A549 (cell line): ENCODE results near the gene BCAT1.

Source experiments
- BHLHE40 ChIP-seq: IDR thresholded peaks from 2 replicates; pipeline ENCODE4 v1.6.1; 2012; ENCODE audit warnings: low read depth, low read length, inconsistent platforms
- CHD2 ChIP-seq: fragments of 150-350 bp; IDR thresholded peaks from 2 replicates; pipeline ENCODE4 v1.6.1; 2014; ENCODE audit warnings: low read length; ENCODE audit not compliant: partially characterized antibody
- EP300 ChIP-seq, 2 experiments: fragments of >200 bp; sonication (Bioruptor Twin); formaldehyde crosslinking; IDR thresholded peaks; 2 replicates in 1 of 2; 3 replicates in 1 of 2; pipeline ENCODE4 v1.6.1; 2016 to 2017
- POLR2AphosphoS2 ChIP-seq: conservative IDR thresholded peaks from 2 replicates; pipeline ENCODE4 v1.6.1; 2012; ENCODE audit warnings: low read length, improper control_type of control experiment, inconsistent platforms
- RNF2 ChIP-seq: fragments of 200-600 bp; sonication (generic); IDR thresholded peaks from 2 replicates; pipeline ENCODE4 v1.6.1; 2016; ENCODE audit warnings: low read depth, mild to moderate bottlenecking, antibody characterized with exemption, moderate library complexity, borderline replicate concordance
- SMC3 ChIP-seq: fragments of >200 bp; sonication (Bioruptor Twin); formaldehyde crosslinking; IDR thresholded peaks from 3 replicates; pipeline ENCODE4 v1.6.1; 2018; ENCODE audit warnings: inconsistent platforms
- ZC3H11A ChIP-seq: fragments of 450-650 bp; IDR thresholded peaks from 2 replicates; pipeline ENCODE4 v1.6.1; 2014; ENCODE audit warnings: antibody characterized with exemption, mild to moderate bottlenecking
- ZSCAN20 ChIP-seq: fragments of 250-450 bp; sonication (Bioruptor Pico); IDR thresholded peaks from 2 replicates; pipeline ENCODE4 v1.8.0; 2022; ENCODE audit warnings: mild to moderate bottlenecking, moderate library complexity
- TF ChIP-seq, protein P1 (sequence below): fragments of >200 bp; sonication (Bioruptor Twin); formaldehyde crosslinking; IDR thresholded peaks from 3 replicates; pipeline ENCODE4 v1.6.1; 2016
- TF ChIP-seq, protein P2 (sequence below): fragments of >200 bp; sonication (Bioruptor Twin); formaldehyde crosslinking; IDR thresholded peaks from 3 replicates; pipeline ENCODE4 v1.5.1; 2016
- TF ChIP-seq, protein P3 (sequence below): fragments of 200-600 bp; sonication (generic); IDR thresholded peaks from 2 replicates; pipeline ENCODE4 v1.6.1; 2016; ENCODE audit warnings: antibody characterized with exemption, mild to moderate bottlenecking, moderate library complexity
- TF ChIP-seq, protein P4 (sequence below): IDR thresholded peaks from 2 replicates; pipeline ENCODE4 v1.6.1; 2012; ENCODE audit warnings: low read depth, borderline replicate concordance
- TF ChIP-seq, protein P5 (sequence below): IDR thresholded peaks from 2 replicates; pipeline ENCODE4 v1.6.1; 2012

DNA sequence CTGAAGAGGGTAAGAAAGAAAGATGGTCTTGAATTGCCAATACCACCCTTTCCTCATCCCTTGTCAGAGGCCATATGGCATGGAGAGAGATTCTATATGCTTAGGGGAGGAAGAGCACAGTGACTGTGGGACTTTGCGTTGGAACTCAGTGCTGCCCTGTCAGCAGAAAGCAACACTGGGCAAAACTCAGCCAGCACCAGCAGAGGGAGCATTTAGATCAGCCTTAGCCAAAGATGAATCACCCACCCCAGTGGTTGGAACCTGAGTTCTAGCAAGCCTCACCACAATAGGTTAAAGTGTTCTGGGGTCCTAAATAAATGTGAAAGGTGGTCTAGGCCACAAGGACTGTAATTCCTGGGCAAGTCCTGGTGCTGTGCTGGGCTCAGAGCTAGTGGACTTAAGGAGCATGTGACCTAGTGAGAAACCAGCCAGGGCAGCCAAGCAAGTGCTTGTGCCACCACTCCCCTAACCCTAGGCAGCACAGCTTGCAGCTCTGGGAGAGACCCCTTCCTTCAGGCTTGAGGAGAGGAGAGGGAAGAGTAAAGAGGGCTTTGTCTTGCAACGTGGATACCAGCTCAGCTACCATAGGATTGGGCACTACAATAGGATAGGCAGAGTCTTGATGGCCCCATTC, 11.4 kb upstream of the BCAT1 start:
- TF ChIP-seq, protein P1, sequence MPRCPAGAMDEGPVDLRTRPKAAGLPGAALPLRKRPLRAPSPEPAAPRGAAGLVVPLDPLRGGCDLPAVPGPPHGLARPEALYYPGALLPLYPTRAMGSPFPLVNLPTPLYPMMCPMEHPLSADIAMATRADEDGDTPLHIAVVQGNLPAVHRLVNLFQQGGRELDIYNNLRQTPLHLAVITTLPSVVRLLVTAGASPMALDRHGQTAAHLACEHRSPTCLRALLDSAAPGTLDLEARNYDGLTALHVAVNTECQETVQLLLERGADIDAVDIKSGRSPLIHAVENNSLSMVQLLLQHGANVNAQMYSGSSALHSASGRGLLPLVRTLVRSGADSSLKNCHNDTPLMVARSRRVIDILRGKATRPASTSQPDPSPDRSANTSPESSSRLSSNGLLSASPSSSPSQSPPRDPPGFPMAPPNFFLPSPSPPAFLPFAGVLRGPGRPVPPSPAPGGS = no peak
- TF ChIP-seq, protein P2, sequence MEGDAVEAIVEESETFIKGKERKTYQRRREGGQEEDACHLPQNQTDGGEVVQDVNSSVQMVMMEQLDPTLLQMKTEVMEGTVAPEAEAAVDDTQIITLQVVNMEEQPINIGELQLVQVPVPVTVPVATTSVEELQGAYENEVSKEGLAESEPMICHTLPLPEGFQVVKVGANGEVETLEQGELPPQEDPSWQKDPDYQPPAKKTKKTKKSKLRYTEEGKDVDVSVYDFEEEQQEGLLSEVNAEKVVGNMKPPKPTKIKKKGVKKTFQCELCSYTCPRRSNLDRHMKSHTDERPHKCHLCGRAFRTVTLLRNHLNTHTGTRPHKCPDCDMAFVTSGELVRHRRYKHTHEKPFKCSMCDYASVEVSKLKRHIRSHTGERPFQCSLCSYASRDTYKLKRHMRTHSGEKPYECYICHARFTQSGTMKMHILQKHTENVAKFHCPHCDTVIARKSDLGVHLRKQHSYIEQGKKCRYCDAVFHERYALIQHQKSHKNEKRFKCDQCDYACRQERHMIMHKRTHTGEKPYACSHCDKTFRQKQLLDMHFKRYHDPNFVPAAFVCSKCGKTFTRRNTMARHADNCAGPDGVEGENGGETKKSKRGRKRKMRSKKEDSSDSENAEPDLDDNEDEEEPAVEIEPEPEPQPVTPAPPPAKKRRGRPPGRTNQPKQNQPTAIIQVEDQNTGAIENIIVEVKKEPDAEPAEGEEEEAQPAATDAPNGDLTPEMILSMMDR = peak; percentile 47
- TF ChIP-seq SMC3 (peak; percentile 36), ZC3H11A (no peak), POLR2AphosphoS2 (no peak), EP300 (IDR thresholded peaks at IDR 0.05) (no peak), RNF2 (no peak), CHD2 (no peak), BHLHE40 (no peak), ZSCAN20 (CRISPR knock-in tag) (no peak)
- TF ChIP-seq, protein P3, sequence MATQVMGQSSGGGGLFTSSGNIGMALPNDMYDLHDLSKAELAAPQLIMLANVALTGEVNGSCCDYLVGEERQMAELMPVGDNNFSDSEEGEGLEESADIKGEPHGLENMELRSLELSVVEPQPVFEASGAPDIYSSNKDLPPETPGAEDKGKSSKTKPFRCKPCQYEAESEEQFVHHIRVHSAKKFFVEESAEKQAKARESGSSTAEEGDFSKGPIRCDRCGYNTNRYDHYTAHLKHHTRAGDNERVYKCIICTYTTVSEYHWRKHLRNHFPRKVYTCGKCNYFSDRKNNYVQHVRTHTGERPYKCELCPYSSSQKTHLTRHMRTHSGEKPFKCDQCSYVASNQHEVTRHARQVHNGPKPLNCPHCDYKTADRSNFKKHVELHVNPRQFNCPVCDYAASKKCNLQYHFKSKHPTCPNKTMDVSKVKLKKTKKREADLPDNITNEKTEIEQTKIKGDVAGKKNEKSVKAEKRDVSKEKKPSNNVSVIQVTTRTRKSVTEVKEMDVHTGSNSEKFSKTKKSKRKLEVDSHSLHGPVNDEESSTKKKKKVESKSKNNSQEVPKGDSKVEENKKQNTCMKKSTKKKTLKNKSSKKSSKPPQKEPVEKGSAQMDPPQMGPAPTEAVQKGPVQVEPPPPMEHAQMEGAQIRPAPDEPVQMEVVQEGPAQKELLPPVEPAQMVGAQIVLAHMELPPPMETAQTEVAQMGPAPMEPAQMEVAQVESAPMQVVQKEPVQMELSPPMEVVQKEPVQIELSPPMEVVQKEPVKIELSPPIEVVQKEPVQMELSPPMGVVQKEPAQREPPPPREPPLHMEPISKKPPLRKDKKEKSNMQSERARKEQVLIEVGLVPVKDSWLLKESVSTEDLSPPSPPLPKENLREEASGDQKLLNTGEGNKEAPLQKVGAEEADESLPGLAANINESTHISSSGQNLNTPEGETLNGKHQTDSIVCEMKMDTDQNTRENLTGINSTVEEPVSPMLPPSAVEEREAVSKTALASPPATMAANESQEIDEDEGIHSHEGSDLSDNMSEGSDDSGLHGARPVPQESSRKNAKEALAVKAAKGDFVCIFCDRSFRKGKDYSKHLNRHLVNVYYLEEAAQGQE = no peak
- TF ChIP-seq, protein P4, sequence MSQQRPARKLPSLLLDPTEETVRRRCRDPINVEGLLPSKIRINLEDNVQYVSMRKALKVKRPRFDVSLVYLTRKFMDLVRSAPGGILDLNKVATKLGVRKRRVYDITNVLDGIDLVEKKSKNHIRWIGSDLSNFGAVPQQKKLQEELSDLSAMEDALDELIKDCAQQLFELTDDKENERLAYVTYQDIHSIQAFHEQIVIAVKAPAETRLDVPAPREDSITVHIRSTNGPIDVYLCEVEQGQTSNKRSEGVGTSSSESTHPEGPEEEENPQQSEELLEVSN = no peak
- TF ChIP-seq, protein P5, sequence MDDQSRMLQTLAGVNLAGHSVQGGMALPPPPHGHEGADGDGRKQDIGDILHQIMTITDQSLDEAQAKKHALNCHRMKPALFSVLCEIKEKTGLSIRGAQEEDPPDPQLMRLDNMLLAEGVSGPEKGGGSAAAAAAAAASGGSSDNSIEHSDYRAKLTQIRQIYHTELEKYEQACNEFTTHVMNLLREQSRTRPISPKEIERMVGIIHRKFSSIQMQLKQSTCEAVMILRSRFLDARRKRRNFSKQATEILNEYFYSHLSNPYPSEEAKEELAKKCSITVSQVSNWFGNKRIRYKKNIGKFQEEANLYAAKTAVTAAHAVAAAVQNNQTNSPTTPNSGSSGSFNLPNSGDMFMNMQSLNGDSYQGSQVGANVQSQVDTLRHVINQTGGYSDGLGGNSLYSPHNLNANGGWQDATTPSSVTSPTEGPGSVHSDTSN = no peak
